VCaP (cell line): ENCODE results near the gene ERCC6.
A peak's percentile ranks its signal among the peaks of the same experiment; 100 is the strongest.

Experiments used
- H3K27ac ChIP-seq: fragments of 450-650 bp; 2 replicates; pipeline ENCODE4 v1.5.1; 2017
- CTCF ChIP-seq: fragments of 450-650 bp; conservative IDR thresholded peaks from 2 replicates; pipeline ENCODE4 v1.5.1; 2017; ENCODE audit warnings: mild to moderate bottlenecking, moderate library complexity

Gene ERCC6

GRCh38 chr10:49560526-49560925 lies 21.6 kb upstream of the ERCC6 start:
- no peak for TF ChIP-seq CTCF
- H3K27ac ChIP-seq: no peak overlapping the region

- no peak overlapping the region for H3K27ac ChIP-seq
- no peak for TF ChIP-seq CTCF
Measured at GRCh38 chr10:49559476-49559875, 20.6 kb upstream of the ERCC6 start.

GRCh38 chr10:49558190-49558589 lies 19.3 kb upstream of the ERCC6 start:
- no peak overlapping the region for H3K27ac ChIP-seq
- TF ChIP-seq CTCF: no peak

- no peak for TF ChIP-seq CTCF
- no peak overlapping the region for H3K27ac ChIP-seq
Measured at GRCh38 chr10:49557681-49558080, 18.8 kb upstream of the ERCC6 start.

GRCh38 chr10:49556723-49557122 lies 17.8 kb upstream of the ERCC6 start:
- no peak overlapping the region for H3K27ac ChIP-seq
- TF ChIP-seq CTCF: no peak

- H3K27ac ChIP-seq: no peak overlapping the region
- TF ChIP-seq CTCF: no peak
Measured at GRCh38 chr10:49552277-49552676, 13.4 kb upstream of the ERCC6 start.

- TF ChIP-seq CTCF: no peak
- H3K27ac ChIP-seq: 0 out of 2 replicates have a peak overlapping the region, but pooled peaks have one; percentile 16
Measured at GRCh38 chr10:49550563-49550962, 11.6 kb upstream of the ERCC6 start.
